DMS53 (cell line): ENCODE measurements around the gene TIMP3.
A peak's percentile ranks its signal among the peaks of the same experiment; 100 is the strongest.

Experiments used
- DNase-seq: peaks from one replicate; lab custom pipeline; 2025; lab: John Stamatoyannopoulos, UW

Gene TIMP3

DNA sequence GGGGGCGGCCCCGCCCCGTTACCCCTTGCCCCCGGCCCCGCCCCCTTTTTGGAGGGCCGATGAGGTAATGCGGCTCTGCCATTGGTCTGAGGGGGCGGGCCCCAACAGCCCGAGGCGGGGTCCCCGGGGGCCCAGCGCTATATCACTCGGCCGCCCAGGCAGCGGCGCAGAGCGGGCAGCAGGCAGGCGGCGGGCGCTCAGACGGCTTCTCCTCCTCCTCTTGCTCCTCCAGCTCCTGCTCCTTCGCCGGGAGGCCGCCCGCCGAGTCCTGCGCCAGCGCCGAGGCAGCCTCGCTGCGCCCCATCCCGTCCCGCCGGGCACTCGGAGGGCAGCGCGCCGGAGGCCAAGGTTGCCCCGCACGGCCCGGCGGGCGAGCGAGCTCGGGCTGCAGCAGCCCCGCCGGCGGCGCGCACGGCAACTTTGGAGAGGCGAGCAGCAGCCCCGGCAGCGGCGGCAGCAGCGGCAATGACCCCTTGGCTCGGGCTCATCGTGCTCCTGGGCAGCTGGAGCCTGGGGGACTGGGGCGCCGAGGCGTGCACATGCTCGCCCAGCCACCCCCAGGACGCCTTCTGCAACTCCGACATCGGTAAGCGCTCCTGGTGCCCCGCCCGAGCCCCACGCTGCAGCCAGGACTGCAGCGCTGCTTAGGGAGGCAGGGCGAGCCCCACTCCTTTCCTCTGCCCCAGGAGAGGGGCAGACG, at the start of gene TIMP3:
Gene TIMP3 (plus strand): TSS at position 169 of the 700 bp plus-strand sequence. CDS start 297 bp downstream, at position 466.
- peak; percentile 4 for DNase-seq

DNA sequence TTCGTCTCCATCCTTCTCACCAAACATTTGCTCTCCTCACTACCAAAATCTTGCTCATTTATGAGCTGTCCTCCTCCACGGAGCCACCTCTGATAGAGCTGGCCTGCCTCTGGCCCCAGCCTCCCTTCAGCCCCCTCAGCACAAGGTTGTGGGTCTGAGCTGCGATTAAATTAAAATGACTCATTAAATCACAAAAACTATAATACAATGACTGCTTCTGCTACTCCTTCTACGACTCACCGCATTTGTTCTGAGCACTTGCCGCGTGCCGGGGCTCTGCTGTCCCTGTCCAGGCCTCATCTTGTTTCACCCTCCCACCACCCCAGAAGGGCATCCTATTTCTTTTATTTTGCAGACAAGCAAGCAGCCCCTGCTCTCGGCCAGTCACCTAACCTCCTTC, 49.2 kb upstream of the TIMP3 start:
- no peak for DNase-seq

DNA sequence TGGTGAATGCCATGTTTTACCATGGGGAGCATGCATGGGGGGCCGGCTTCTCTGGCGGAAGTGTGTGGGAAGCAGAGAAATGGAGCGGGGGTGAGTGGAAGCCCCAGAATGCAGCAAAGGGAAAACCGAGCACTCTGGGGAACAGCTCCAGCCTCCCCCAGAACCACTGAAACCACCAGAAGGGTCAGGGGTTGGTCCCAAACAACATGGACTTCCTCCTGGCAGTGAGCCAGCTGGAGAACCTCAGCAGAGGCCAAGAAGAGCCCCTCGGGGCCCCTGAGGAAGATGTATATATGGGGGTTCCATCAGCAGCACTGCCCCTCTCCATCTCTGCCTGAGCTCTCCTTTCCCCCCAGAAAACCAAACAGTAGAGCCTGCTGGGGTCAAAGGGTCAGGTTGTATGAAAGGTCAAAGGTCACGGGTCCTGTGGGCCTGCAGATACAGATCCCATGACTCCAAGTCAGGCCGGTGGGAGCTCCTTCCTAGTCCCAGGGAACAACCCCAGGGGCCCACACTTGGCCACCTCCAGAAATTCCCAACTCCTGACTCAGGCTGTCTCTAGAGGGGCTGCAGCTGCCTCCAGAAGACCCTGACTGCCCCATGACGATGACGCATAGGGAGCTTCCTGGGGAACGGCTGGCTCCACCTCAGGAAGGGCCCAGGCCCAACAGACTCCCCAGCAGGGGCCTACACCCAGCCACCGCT, 48.5 kb upstream of the TIMP3 start:
- no peak for DNase-seq

DNA sequence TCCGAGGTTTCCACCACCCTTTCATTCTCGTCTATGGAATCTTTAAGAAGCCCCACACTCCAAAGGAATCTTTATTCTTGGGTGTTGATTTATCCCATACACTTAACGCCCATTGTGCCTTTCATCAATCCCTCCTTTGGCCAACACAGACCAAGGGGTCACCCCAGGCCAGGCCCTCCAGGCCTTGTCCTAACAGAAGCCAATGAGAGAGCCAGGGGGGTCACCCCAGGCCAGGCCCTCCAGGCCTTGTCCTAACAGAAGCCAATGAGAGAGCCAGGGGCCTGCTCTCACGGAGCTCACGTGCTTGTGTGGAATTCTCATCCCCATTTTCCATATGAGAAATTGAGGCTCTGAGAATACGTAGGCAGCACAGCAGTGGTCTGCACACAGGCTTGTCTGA, 47.9 kb upstream of the TIMP3 start:
- no peak for DNase-seq

DNA sequence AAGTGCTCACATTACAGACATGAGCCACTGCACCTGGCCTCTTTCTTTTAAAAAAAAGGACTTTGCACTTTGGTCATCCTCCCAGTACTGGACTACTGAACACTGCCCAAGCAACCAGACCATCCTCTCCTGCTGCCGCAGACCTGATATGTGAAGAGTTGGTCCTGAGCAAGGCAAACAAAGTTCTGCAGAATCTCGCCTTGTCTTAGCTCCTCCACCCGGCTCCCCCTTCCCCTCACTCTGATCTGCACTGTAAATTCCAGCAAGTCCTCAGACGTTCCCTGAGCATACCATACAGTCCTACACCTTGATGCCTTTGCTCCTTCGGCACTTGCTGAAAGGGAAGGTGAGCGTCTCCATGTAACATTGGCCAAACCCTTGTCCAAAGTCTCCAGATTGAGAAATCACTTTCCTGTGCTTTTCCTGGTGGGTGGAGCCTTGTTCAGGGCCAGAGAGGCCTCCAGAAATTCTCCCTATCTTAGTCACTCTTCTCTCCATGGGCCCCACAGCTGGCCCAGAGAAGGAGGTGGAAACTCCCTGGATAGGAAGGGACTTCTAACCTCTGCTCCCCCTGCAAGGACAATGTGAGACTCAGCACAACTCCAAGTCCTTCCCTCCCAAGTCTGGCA, 47.0 kb upstream of the TIMP3 start:
- DNase-seq = no peak

DNA sequence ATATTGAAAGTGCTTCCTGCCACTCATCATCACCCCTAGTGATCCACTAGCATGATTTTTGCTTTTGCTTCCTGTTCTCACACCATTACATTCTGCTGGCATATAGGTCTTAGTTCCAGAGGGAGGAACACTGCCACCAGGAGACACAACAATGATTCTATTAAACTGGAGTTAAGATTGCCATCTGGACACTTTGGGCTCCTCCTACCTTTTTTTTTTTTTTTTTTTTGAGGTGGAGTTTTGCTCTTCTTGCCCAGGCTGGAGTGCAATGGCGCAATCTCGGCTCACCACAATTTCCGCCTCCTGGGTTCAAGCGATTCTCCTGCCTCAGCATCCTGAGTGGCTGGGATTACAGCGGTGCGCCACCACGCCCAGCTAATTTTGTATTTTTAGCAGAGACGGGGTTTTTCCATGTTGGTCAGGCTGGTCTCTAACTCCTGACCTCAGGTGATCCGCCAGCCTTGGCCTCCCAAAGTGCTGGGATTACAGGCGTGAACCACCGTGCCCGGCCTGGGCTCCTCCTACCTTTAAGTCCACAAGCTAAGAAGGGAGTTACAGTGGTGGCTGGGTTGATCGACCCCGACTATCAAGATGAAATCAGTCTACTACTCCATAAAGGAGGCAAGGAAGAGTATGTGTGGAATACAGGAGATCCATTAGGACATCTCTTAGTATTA, 44.3 kb upstream of the TIMP3 start:
- DNase-seq = peak; percentile 2

DNA sequence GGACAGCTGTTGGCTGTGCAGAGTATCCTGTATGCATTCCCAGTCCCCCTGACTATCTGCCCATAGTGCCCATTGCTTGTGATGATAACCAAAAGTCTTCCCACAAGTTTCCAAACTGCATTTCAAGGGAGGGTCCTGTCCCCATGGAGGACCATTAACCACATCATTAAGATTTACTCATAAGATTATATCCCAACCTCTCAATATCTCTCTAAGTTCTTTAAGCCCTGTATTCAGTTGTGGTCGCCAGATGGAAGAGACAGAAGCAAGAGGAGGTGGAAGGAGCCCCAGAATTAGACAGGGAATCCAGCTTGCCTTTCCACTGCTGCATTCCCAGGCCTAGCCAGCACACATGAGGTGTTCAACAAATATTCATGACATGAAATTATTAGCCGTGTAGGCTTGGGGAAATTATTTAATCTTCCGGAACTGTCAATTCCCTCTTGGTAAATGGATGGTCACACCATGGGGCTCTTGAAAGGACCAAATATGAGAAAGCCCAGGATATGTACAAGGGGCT, 42.6 kb upstream of the TIMP3 start:
- no peak for DNase-seq

DNA sequence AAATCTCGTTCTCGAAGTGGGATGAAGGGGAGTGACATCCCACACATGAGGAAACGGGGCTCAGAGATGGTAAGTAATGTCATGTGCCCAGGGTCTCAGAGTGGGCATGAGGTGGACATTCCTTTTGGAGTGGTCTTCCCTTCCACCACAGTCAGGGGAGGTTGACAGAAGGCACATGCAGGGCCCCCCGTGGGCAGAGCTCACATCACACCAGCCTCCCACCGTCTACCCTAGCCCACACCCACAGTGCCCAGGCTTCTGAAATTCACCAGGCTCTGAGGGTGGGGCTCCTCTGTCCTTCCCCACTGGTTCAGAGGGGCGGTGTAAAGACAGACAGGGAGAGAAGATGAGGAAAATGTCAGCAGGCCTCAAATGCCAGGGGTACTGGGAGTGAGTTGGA, 41.1 kb upstream of the TIMP3 start:
- no peak for DNase-seq

DNA sequence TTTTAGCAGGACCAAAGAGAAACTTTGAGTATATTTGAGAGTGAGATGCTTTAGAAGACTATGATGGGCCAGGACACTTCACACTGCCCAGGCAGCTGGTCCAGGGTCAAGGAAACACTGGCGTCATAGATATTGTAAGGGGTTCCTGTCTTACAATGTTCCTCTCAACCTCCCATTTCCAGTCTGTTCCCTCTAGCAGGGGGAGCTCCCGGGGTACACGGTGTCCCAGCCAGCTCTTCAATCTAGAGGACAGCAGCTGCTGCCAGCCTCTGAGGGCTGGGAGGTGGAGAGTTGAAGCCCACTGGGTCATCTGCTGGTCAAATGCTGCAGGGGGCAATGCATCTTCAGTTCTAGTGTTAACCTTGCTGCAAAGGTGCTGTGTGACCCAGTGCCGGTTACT, 40.7 kb upstream of the TIMP3 start:
- DNase-seq = no peak

DNA sequence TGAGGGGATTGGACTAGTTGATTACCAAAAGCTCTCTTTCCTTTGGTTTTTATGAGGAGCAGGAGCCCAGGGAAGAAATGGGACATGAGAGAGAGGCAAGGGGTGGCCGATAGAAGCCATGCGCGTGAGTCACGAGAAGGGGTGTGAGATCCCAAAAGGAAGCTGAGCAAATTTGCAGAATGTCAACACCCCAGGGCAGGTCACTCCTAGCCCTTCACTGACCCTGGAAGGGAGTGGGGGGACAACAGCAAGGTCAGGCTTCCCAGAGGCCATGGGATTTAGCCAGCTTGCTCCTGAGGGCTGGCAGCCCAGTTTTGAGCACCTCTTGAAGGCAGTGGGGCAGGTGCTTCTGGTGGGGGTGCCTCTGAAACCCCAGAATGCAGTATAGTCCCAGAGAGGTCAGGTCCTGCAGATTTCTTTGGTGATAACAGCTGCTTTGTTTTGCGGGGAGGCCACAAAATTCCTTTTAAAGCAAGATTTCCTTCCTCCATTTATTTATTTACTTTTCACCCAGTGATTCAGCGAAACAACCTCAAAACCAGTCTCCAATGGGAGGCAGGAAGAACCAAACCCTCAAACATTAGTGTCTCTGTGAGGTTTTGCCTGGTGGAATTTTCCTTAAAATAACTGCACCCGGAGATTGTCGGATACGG, 40.1 kb upstream of the TIMP3 start:
- no peak for DNase-seq

DNA sequence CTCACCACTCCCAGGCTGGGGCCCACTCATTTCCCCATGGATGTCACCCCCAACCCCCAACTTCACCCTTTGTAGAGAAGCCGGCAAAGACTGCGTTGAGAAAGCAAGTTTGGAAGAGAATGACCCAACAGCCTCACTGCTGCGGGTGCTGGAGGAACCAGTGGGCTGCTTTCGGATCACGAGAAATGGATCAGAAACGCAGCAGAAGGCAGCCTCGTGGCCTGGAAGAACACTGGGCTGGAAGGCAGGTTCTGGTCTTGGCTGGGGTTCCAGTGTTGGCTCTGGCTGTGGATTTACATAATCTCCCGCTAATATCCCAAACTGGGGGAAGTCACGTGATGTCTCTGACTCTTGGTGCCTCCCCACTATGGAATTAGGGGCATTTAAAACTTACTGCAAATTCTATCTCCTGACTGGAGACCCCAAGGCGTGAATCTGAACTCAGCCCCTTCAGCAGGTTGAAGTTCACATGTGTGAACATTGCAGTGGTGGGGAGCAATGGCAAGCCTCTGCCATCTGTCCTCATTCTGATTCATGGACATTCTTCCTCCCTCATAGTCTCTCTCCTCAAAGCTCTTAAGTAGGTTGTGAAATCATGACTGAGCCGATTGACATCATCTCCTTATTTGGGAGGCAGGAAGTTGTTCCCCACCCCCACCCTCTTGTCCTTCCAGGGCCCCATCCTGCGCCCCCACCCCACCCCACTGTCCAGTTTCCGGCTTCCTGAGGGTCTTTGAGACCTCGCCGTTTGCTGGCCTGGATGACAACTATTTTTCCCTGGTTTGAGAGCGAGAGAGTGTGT, 37.0 kb upstream of the TIMP3 start:
- DNase-seq = no peak

DNA sequence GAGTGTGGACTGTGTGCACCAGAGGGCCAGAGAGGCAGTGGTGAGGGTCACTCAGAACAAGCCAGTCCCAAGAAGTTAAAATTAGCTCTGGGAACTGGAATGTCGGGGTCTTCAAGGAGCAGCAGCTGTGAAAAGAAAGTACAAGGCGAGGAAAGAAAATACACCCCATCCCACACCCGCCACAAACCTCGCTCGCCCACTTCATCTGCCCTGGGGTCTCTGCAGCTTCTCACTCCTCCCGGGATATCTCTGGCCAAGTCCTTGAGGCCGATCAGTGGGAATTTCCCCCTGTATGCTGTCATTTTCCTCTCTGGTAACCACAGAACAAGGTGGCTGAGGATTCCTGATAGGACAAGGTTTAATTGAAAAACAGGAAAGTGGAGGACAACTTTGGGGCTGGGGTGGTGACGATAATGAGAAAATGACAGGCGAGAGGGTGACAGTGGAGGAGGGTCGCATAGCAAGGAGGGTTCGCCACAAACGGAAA, 36.3 kb upstream of the TIMP3 start:
- no peak for DNase-seq

DNA sequence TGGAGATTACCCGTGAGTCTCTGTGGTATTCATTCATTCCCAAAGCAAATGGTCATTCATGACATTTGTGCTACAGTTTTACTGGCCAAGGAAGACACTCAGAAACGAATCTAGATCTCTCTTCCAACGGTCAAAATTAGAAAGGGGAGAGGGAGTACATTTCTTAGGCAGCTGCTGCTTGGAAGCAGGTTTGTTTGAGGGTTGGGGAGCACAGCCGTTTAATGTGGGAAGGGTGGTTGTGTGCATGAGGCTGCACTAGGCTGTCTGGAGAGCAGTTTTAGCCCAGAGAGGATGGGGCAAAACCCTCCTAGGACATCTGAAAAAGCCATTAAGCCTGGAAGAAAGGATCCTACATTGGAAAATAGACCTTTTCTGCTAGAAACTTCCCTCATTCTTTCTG, 29.7 kb upstream of the TIMP3 start:
- DNase-seq = no peak

DNA sequence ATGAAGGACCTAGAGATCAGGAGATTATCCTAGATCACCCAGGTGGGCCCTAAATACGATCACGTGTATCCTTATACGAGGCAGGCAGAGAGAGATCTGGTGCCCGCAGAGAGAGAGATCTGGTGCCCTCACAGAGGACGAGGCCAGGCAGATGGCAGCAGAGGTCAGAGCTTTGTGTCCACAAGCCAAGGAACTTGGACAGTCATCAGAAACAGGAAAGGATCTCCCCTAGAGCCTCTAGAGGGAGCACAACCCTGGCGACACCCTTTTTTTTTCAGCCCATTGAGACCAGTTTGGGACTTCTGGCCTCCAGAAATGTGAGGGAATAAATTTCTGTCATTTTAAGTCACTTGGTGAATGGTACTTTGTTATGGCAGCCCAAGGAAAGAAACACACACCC, 25.5 kb upstream of the TIMP3 start:
- DNase-seq = peak; percentile 14

DNA sequence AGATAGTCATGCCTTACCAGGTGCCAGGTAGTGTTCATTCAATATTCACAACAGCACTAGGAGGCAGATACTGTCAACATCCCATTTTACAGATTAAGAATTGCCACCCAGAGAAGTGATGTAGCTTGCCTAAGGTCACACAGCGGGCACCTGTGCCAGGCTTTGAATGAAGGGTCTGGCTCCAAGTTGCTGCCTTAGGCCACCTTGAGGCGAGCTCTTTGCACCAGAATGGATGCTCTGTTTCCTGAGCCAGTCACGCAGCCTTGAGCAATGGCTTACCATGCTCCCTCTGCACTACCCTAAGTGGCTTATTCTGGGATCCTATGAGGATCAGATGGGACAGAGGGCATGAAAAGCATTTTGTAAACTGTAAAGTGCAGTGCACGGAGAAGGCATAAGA, 25.1 kb upstream of the TIMP3 start:
- no peak for DNase-seq

DNA sequence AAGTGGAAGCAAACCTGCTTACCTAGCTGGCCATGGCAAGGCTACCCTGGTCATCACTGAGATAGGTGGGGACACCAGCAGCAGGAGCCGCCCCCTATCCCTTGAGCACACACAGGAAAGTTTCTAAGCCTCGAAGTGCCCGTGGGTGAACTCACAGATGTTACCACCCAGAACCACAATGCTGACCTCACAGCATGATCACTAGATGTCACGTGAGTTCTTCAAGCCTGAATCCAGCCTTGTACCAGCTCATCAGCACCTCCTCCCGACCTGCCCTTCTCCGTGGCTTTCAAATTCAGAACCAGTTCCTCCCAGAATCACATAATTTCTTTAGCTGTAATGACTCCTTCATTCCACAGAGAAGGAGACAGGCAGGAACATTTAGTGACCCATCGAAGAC, 24.7 kb upstream of the TIMP3 start:
- DNase-seq = peak; percentile 15

DNA sequence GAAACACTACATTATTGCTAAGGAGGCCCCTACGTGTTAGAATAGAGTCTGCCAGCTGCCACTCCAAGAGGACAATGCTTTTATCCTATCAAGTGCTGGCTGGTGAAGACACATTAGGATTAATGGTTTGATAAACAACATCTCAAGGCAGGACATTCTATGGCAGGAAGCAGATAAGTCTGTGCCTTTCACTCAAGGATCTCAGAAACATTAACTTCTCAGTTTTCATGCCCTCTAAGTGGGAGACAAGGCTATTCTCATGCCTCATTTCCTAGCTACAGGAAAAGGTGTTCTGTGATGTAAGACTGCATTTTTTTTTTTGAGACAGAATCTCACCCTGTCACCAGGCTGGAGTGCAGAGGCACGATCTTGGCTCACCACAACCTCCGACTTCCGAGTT, 23.5 kb upstream of the TIMP3 start:
- peak; percentile 0 for DNase-seq

DNA sequence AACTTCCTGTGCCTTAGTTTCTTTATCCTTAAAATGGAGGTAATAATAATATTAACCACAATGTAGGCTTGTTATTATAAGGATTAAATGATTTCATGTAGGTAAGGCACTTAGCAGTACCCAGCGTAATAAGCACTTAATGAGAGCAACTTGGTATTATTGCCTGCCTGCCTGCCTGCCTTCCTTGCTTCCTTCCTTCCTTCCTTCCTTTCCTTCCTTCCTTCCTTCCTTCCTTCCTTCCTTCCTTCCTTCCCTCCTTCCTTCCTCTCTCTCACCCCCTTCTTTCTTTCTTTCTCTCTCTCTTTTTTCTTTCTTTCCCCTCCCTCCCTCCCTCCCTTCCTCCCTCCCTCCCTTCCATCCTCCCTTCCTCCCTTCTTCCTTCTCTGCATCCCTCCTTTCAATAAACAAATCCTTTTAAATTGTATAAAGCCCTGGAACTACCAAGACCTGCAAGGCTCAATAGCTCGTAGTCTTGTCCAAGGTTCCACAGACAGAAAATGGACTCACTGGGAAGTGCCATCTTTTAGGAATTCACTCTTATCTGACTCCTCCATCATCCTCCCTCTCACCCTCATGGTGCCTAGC, 20.7 kb upstream of the TIMP3 start:
- DNase-seq = no peak

DNA sequence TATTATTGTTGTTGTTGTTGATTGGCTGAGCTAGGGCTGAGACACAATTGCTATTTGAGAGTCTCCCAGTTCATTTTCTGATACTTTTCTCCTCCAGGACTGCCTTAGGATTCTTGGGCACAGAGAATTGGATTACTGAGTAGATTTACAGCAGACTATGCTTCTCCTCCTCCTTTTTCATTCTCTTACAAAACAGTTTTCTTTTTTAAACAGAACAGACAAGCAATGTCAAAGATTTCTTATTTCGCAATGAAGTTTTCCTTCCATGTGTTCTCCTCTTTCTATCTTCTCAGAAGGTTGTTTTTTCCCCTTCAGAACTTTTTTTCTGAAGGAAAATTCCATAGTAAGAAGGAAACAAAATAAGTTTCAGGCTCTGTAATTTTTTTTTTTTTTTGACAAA, 19.8 kb upstream of the TIMP3 start:
- no peak for DNase-seq

DNA sequence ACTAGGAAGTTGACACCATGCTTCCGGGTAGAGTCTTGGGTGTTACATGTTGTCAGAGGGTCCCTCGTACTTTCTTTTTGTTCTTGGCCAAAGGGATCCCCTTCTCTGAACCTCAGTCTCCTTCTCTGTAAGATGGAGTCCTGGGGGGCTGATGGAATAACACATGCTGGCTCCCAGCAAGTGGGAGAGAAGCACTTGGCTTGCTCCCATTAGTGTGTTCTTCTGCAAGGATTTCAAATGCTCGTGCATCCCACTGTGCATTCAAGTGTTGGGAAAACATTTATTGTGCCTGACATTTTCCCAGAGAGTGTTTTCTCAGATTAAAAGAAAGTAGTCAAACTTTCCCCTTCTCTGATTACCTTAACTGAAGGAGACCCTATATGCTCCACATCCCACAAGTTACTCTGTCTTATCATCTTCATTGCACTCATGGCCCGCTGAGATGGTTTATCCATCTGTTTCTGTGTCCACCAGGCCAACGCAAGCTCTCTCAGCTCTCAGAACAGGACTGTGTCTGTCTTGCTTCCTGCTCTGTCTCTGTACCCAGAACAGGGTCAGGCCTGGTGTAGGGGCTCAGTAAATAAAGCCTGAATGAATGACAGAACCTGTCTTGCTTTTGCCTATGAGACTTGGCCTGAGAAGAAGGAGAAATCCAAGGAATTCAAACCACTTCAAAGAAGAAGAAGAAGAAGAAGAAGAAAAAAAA, 16.0 kb upstream of the TIMP3 start:
- DNase-seq = no peak
